MM.1S (cell line): ENCODE data around the gene BMAL1.

Source experiments
- EZH2 ChIP-seq: fragments of 300-600 bp; sonication (generic); optimal IDR thresholded peaks from 2 replicates; pipeline ENCODE3; 2017; ENCODE audit warnings: low read depth, mild to moderate bottlenecking, antibody characterized with exemption, low read length, mixed read lengths
- TF ChIP-seq, protein P1 (sequence below): fragments of 300-600 bp; sonication (generic); IDR thresholded peaks from 2 replicates; pipeline ENCODE4 v1.5.1; 2016; ENCODE audit warnings: antibody characterized with exemption, low read length, mixed read lengths

DNA sequence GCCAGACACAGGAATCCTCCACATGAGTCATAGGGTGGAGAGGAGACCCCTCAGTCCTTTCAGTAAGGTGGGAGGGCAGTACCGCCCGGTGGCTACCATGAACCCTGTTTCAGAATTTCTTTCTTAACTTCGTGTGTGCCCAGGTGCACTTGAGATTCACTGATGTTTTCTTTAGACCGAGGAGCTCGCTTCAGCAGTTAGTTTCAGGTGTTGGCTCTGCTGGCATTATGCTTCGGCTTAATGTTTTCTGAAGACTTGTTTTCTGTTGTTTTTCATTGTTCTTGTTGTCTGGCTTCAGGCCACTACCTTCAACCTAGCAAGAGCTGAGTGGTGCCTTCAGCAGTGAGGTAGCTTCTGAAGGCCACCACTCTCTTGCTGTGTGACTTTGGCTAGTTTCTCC, 71.5 kb downstream of the BMAL1 start:
- TF ChIP-seq EZH2, result no peak
- TF ChIP-seq, protein P1, sequence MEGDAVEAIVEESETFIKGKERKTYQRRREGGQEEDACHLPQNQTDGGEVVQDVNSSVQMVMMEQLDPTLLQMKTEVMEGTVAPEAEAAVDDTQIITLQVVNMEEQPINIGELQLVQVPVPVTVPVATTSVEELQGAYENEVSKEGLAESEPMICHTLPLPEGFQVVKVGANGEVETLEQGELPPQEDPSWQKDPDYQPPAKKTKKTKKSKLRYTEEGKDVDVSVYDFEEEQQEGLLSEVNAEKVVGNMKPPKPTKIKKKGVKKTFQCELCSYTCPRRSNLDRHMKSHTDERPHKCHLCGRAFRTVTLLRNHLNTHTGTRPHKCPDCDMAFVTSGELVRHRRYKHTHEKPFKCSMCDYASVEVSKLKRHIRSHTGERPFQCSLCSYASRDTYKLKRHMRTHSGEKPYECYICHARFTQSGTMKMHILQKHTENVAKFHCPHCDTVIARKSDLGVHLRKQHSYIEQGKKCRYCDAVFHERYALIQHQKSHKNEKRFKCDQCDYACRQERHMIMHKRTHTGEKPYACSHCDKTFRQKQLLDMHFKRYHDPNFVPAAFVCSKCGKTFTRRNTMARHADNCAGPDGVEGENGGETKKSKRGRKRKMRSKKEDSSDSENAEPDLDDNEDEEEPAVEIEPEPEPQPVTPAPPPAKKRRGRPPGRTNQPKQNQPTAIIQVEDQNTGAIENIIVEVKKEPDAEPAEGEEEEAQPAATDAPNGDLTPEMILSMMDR, result no peak
